NCI-H526 treated with DMSO at 0.1 percent for 48 hours (cell line): ENCODE measurements around the gene LRRC75A.

Experiments used
- DNase-seq: peaks from one replicate; lab custom pipeline; 2025; lab: John Stamatoyannopoulos, UW

Gene LRRC75A

DNA sequence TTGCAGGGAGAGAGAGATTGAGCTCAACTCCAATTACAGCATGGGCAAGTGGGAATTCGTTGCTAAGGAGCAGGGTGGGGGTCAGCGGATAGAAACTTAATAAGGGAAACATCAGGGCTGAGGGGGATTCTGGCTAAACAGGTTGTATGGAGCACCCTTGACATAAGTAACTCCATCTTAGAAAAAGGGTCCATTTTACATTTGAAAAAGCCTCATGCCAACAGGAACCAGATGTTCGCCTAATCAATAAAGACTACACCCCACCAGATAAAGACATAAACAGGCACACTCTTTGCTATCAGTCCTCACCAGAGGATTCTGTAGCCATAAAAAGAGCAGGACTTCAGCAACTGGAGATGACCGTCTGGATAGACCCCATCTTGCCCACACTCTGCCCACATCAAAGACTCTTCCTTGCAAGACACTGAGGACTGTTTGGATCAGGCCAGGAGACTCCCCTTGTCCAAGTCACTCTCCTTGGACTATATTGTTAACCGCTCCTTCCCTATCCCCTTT, 1.6 kb upstream of the LRRC75A start:
- no peak for DNase-seq

DNA sequence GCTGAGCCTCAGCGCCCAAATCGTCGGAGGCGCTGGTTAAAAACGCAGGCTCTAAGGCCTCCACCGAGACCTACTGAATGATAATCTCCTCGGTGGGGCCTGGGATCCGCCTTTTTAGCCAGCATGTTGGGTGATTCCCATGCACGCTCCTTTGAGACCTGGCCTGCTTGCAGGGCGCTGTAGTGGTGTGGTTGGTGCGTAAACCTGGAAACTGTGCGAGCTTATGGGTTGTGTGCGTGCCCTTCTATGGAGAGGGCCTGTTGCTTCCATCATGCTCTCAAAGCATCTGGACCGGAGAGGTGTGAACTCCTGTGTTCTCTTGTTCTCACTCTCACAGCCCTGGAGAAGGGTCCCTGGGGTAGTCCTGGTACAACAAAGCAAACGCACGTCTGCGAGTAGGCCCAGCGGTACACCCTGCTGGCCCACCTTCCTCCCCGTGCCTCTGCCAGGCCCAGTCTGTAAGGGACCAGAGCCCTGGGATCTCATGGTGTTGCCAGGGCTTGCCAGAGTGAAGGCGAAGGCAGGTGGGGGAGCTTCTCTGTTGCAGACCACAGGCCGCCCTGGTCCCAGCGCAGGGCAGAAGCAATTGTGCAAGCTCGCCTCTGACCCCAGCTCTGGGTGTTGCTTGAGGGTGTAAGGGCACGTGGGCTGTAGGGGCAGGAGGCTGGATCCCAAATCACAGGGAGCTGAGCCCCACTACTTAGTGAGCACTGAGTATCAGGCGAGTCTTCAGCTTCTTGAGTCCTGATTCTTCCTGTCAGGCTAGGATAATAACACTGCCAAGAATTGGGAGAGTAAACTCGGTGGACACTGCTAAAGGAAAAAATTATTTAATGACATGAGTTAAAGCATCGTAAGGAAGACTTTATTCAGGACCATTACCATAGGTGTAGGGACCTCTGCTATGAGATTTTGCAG, 879 bp upstream of the LRRC75A start:
- no peak for DNase-seq

DNA sequence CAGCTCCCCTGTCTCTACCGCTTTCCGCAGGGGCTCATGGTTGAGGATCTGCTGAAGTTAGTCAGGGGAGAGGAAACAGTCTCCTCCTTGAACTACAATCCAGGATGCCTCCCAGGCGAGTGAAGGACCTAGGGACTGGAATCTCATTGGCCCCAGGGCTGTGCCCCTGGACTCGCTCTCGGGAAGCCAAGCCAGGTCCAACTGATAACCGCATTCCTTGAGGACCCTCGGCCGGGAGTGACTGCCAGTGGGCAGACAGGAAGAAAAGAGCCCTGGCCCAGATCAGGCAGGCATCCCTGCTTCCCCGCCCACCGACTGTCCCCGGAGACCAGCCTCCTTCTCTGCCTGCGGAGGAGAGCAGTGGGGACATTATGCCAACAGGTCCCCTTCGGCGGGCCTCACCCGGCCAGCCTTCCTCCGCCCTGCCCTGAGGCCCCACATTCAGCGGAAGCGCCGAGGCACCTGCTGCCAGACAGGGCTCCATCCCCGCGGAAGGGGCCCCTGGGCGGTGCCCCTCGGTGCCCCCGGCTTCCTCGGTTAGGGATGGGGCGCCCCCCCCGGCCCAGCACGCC, 776 bp downstream of the LRRC75A start:
- no peak for DNase-seq

DNA sequence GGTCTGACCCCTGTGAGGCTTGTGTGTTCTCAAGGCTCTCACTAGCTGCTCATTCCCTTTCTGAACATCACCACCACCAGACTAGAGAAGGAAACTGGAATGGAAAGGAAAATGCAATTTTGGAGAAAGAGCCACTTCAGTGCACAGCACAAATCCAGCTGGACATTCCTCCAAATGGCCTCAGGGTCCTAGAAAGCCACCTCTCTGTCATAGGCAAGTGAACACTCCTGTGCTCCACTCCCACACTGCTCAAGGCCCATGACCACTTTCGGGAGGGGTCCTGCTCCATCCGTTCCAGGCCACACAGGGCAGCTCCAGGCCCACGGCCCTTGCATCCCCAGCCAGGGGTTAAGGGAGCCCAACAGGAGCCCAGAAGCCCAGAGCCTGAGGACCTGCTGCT, 2.6 kb downstream of the LRRC75A start:
- no peak for DNase-seq

DNA sequence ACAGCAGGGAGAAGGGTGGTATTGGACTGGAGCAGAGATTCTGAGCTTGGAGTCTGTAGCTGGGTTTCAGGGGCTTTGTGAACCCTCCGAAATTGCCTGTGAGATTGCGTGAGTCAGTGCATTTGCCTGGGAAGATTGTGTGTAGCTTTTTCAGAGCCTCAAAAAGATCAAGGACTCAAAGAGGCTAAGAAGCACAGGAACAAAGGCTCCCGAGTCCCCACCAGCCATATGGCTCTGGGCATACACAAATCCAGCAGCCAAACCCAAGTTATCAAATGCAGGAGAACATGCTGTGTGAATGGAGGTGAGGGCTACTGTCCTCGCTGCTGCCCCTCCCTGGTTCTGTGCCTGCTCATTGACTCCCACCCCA, 3.0 kb downstream of the LRRC75A start:
- DNase-seq = no peak

DNA sequence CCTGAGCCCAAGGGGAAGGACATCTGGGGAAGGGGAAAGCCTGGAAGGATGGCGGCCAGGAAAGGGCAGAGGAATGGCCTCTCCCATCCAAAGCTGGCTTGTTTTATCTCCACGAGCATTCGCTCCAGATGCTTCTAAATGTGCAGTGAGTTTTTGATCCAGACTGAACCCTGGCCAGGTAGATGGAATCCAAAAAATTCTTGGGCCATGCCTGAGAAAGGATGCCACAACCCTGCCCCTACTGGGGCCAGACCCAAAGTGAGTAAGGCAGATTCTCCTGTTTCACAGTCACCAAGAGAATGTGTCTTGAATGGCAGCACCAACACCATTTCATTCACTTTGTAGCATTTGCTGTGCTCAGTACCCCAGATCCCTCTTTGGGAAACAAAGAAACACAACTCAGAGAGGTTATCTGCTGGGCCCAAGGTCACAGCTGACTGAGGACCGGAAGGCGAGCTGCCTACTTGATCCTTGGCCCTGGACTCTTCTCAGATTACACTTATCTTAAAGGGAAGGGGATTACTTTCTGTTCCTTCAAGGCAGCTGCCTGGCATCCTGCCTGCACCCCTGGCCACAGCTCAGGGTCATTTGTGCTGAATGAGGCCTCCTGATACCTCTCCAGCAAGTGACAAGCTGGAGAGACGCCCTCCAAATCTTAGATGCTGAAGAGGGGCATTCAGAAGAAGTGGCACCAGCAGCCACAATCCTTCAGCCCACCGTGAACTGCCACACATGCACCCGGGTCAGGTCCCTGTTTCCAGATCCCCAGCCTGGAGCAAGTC, 3.6 kb downstream of the LRRC75A start:
- DNase-seq = no peak

DNA sequence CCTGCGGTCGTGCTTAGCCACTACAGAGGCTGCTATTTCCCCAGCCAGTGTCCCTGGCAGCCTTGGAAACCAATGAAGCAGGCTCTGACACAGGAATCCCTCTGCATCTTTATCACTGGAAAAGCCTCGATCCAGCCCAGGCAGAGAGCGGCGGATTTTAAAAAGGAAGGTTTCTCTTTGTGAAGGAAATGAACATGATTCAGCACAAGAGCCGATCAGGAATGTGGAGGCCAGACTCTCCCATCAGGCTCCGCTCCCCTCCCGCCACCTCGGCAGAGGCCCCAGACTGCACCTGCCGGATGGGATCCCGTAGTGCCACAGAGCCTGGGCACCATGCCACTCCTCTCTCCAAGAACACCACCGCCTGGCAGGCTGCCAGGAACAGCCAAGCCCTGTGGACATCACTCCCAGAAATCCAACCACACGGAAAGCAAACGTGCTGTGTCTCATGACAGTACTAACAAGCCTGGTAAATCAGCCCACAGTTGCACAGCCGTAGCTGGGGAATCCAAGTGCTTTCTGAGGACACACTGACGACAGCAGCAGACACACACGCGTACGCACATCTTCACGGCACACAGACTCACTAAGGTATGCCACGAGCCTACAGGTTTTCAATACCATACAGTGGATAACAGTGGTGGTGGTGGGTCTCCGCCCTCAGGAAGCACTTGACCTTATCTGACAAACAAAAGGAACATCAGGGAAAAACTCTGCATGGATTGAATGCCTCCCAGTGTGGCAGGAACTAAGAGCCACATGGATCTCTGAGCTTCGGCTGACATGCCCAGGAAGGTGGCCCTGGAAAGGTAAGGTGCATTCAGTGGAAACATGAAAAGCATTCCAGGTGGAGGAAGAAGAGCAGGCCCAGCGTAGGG, 5.4 kb downstream of the LRRC75A start:
- DNase-seq = peak; percentile 44

DNA sequence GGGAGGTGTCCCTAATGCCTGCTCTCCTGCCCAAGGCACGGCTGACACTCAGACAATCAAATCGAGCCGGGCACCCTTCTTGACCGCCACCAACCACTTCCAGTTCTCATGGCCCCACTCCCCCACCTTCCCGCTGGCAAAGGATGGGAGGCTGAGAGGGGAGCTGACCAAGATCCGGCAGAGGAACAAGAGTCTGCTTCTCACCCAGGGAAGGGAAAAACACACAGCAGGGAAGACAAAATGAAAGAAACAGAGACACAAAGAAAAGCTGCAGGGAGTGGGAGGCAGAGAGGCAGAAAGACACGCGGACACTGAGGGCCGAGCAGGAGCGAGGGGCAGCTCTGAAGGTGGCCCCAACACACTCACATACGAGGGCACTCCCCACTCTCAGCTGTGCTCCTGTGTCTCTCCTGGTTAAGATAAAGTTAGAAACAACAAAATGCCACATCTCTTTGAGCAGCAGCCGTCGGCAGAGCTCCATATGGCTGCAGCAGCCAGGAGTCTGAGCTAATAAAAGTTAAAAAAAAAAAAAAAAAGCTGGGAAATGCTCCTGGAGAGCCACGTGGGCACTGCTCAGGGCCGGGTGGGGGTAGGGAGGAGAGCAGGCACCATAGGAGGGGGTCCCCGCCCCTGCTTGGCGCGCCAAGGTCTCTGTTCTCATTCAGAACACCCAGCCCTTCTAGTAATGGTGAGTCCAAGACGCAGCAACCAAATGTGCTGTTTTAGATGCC, 7.4 kb downstream of the LRRC75A start:
- no peak for DNase-seq

DNA sequence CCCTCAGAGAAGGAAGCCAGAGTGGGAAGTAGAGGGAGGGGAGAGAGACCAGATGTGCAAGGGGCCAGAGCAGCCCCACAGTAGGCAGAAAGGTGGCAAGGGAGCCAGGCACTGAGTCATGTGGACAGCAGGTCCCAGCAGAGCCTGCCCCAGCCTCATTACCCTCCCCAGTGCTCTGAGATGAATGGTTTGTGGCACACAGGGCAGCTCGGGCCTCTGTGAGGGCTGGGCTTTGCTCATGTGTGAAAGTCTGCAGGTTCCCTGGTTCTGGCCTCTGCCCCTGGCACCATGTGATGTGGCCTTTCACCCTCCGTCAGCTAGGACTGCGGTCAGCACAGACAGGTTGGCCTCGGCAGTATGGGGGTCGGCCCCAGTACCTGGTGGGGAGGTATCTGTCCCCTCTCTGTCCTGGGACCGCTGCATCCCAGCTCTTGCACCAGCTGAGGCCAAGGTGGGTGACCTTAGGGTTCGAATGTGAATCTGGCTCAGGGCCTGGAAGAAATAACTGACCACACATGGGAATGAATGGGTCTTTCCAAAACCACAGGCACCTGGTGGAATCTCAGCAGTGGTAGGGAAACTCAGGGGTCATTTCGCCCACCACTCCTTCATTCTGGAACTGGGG, 8.9 kb downstream of the LRRC75A start:
- DNase-seq = no peak

DNA sequence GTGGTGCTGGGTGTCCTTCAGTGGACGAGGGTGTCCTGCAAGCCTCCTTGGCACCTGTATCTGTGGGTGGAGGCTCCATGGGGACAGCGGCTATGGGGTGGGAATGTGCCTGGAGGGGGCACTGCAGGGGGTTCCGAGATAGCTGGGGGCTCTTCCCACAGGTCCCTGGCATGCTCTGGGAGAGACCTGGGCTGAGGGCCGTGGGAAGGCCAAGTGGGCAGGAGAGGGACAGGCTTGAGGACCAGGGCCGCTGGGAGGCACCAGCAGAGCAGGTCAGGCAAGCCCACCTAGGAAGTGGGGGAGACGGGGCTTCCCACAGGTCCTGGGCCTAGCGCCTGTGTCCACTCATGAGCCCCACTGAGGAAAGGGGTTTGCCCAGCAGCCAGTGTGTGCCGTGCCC, 9.7 kb downstream of the LRRC75A start:
- DNase-seq = no peak

DNA sequence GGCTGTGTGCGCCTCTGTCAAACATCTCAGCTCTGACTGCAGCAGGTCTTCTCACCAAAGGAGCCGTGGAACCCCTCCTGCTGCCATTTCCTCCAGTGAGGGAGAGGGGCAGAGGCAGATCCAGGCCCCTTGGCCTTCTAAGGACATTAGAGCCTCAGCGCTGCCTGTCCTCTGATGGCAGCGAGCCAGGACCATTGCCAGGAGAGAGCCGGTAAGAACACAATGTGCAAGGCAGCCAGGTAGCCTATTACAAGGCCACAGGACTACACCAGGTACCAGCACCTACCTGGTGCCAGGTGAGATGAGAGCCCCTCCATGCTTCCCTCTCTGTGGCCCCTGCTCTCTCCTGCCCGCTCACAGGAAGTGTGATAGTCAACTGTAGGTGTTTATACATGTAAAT, 11.0 kb downstream of the LRRC75A start:
- DNase-seq = no peak

DNA sequence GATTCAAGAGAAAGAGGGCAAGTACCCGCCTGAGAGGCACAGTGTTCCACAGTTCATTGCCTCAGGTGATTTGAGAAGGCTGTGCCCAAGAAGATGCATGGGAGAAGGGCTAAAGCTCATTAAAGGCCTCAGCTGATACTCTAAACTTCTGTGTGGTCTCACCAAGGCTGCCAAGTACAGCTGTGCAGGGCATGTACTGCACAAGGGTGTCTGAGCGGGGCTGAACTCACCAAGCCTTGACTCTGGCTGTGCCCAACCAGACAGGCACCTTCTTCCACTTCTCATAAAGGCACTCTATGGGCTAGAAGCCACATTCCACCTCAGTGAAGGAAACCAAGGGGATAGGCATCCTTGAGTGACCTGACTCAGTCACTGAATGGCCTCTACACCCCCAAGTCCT, 12.7 kb downstream of the LRRC75A start:
- DNase-seq = no peak

DNA sequence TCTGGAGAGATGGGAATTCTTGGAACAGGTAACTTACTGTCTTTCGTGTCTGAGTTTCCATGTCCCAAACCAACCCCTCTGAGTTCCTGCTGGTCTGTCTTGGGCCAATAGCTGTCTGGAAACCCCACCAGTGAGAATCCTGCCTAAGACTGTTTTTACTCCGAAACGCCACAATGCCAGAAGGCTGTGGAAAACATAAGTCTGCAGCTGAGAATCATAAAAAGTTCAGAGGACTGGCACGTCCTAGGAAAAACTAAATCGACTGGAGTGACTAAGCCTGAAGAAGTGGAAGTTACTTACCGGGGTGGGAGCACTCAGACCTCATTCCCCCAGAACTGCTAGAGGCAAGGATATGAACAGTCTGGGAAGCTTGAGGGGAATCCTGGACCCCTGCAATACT, 13.3 kb downstream of the LRRC75A start:
- no peak for DNase-seq

DNA sequence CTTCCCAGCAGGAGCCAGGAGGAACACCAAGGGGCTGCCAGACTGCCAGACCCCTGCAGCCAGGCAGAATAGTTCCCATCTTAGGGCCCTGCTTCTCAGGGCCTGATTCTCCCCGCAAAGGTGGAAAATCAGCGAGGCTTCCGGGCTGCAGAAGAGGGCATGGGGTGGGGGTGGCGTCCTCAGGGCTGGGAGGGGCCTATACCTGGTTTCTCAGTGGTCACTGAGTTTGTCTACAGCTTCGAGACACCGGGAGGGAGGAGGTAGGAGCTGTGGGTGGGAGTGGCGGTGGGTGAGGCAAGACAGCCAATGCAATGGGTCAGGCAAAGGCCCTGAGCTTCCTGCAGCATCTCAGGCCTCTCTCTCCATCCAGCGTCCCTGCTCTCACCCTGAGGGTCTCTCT, 14.3 kb downstream of the LRRC75A start:
- no peak for DNase-seq

DNA sequence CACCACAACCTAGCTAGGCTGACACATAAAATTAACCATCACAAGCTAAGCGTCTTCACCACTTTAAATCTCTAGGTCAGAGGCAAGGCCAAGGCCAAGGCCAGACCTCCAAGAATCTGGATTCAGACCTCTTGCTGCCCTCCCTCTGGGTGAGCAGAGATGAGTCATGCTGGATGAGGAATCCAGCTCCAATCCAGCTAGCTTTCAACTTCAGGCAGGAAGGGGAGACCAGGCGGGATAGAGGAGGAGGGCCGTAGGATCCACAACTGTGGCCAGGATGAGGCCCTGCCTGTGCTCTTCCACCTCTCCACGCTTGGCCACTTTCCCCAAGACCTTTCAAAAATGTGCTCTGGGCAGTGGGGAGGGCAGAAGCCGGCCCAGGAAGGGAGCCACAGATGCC, 14.7 kb downstream of the LRRC75A start:
- no peak for DNase-seq

DNA sequence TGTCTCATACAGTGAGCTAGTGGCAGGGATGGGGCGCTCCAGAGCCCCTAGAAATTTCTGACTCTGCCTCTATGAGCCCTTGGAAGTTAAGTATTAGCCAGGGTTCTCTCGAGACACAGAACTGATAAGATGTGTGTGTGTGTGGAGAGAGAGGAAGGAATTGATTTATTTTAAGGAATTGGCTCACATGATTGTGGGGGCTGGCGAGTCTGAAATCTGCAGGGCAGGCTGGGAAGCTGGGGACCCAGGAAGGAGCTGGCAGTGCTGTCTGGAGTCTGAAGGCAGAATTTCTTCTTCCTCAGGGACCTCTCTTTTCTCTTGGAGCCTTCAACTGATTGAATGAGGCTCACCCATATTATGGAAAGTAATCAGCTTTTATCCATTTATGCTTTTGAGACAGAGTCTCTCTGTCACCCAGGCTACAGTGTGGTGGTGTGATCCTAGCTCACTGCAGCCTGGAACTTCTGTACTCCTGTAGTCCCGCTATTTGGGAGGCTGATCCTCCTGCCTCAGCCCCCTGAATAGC, 16.8 kb downstream of the LRRC75A start:
- DNase-seq = no peak

DNA sequence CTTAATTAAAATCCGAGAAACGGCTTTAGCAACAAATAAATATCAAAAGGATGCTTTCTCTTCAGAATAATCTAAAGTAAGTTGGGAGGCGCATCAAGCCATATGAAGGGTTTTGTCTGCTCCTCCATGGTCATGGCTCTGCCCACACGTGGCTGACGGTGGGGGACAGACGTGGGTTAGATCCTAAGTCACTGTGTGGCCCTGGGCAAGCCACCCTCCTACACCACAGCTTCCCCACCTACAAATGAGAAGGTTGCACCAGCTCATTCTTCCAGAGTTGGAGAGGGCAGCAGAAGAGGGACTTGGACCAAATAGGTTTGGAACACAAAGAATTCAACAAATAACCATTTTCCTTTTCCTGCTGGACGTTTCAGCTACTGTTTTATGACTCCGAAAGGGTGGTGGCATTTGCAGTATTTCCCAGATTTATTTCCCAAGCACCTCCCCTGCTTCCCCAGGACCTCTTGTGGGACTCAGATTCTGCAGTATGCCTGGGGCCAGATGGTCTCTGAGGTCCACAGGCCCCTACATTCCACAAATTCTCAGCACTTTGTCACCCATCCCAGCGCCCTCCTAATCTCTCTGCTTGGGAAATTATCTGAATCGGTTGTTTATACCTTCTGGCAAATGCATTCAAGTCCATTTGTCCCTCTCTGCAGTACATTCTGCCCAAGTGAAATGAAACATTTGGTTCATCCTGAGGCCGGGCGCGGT, 17.8 kb downstream of the LRRC75A start:
- no peak for DNase-seq

DNA sequence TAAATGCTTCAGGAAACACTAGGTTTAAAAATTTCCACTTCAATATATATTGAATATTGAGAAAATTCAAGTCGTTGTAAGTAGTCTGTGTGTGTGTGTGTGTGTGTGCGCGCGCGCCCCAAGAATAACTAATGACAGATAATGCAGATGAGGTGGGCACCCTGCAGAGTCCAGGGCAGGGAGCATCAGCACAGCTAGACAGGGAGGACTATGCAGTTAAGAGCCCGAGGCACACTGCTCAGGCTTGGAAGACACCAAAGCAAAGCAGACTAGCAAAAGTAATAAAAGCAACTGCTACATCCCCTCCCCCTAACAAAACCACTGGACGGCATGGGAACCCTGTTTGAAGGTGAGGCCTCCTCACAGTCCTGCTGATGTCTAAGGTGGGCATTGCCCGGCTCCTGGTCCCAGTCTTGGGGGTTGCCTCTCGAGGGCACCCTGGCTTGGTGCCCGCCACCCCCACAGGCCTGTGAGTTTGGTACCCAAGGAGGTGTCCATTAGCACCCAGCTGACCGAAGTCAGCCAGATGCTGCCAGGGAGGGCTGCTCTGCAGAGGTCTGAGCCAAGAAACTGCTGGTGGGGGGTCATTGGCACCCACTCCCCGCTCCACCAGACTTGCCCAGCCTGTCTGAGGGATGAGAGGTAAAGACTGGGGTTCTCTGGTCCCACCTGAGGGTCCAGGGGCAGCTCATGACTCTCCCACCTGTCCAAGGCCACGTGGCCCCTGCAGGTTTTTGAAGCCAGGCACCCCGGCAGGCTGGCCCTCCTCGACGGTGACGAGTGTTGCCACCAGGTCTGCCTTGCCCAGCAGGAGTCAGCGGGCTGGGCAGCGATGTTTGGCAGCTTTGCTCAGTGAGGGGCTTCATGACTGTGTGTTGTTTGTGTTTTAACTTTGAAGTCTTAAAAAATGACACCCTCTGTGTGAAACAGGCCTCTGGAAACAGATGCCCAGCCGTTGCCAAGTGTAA, 18.7 kb downstream of the LRRC75A start:
- no peak for DNase-seq

DNA sequence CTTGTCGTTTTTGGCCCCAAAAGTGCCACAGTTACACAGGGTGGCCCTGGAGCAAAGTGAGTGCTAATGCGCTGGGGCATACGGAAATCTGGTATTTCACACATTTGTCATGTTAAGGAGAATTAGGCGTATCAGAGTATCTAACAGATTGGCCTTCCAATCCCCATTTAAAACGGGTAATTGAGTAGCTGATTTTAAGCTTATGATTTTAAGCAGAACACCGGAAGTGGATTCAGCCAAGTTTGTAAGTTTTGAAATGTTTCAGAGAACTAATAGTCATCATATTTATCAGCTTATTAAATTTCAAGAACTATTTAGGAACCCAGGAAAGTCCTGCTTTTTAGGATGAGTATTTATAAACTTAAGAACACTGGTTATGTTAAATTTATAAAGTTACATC, 19.5 kb downstream of the LRRC75A start:
- no peak for DNase-seq
